Coronary artery (tissue), 2 donors: ENCODE data around the gene THSD7A.

Experiments used
- DNase-seq: peaks from one replicate; pipeline ENCODE4 v3.0.0-alpha.2; 2017; ENCODE audit warnings: low spot score
- H3K27ac ChIP-seq, 2 donors: fragments of 200-600 bp; sonication (generic); one replicate each; pipeline ENCODE4 v1.5.1; 2016 to 2019
- H3K4me3 ChIP-seq: fragments of 200-600 bp; sonication (generic); 2 replicates; pipeline ENCODE4 v1.5.1; 2016; ENCODE audit warnings: mild to moderate bottlenecking, moderate library complexity
- CTCF ChIP-seq: fragments of 200-600 bp; sonication (generic); IDR thresholded peaks from one replicate; pipeline ENCODE4 v1.5.1; 2019; ENCODE audit warnings: antibody characterized with exemption

Gene THSD7A

GRCh38 chr7:11613292-11613930 is 218.6 kb downstream of the THSD7A start:
- no peak for TF ChIP-seq CTCF
- Histone ChIP-seq H3K4me3 (no peak overlapping the region), H3K27ac (no peak overlapping the region)
- DNase-seq, result no peak

- TF ChIP-seq CTCF, result no peak
- no peak for DNase-seq
- H3K27ac ChIP-seq, result no peak overlapping the region
- H3K4me3 ChIP-seq, result no peak overlapping the region
Measured at GRCh38 chr7:11612737-11613136, 219.3 kb downstream of the THSD7A start.

- TF ChIP-seq CTCF, result no peak
- DNase-seq, result no peak
- Histone ChIP-seq H3K4me3 (no peak overlapping the region), H3K27ac (no peak overlapping the region)
Measured at GRCh38 chr7:11609096-11609670, 222.8 kb downstream of the THSD7A start.

GRCh38 chr7:11607686-11608085 is 224.3 kb downstream of the THSD7A start:
- DNase-seq, result no peak
- Histone ChIP-seq H3K4me3 (no peak overlapping the region), H3K27ac (no peak overlapping the region)
- TF ChIP-seq CTCF, result no peak

GRCh38 chr7:11605749-11606148 is 226.2 kb downstream of the THSD7A start:
- no peak for TF ChIP-seq CTCF
- Histone ChIP-seq H3K27ac (peak overlapping the region in 1 of 2 donors; percentile 30), H3K4me3 (no peak overlapping the region)
- DNase-seq, result no peak

- DNase-seq, result no peak
- no peak for TF ChIP-seq CTCF
- H3K4me3 ChIP-seq, result no peak overlapping the region
- H3K27ac ChIP-seq, result no peak overlapping the region
Measured at GRCh38 chr7:11604505-11604904, 227.5 kb downstream of the THSD7A start.

GRCh38 chr7:11601761-11602160 is 230.2 kb downstream of the THSD7A start:
- Histone ChIP-seq H3K4me3 (no peak overlapping the region), H3K27ac (no peak overlapping the region)
- DNase-seq, result no peak
- TF ChIP-seq CTCF, result no peak
